EL (cell line): ENCODE data around the gene NGFR.
A peak's percentile ranks its signal among the peaks of the same experiment; 100 is the strongest.
"Not testable (repeated sequence)": the region's sequence is repeated elsewhere in the genome, so short reads cannot be mapped to it uniquely, and the experiment has no call there.

ENCODE experiments used
- DNase-seq: peaks from one replicate; pipeline ENCODE4 v3.0.0-alpha.2; 2016

NGFR gene

GRCh38 chr17:49547566-49547965, 52.5 kb downstream of the NGFR start:
- no peak for DNase-seq

- no peak for DNase-seq
Measured at GRCh38 chr17:49548051-49548505, 53.0 kb downstream of the NGFR start.

- DNase-seq, result peak; percentile 35
Measured at GRCh38 chr17:49548506-49549310, 53.6 kb downstream of the NGFR start.

- DNase-seq, result no peak
Measured at GRCh38 chr17:49549311-49549605, 54.2 kb downstream of the NGFR start.

GRCh38 chr17:49549691-49550678, 54.9 kb downstream of the NGFR start:
- DNase-seq, result no peak

- not testable (repeated sequence) for DNase-seq
Measured at GRCh38 chr17:49550764-49551163, 55.7 kb downstream of the NGFR start.

GRCh38 chr17:49551221-49552069, 56.4 kb downstream of the NGFR start:
- DNase-seq, result no peak

GRCh38 chr17:49552070-49552751, 57.1 kb downstream of the NGFR start:
- DNase-seq, result peak; percentile 43

- no peak for DNase-seq
Measured at GRCh38 chr17:49553676-49554335, 58.7 kb downstream of the NGFR start.

GRCh38 chr17:49554694-49555494, 59.8 kb downstream of the NGFR start:
- DNase-seq, result no peak

- DNase-seq, result no peak
Measured at GRCh38 chr17:49555495-49556222, 60.6 kb downstream of the NGFR start.

- peak; percentile 74 for DNase-seq
Measured at GRCh38 chr17:49556223-49556943, 61.3 kb downstream of the NGFR start.

GRCh38 chr17:49557312-49558024, 62.4 kb downstream of the NGFR start:
- peak; percentile 53 for DNase-seq
